CD4-positive, alpha-beta T cell (primary cell): ENCODE measurements around the gene IFI27L2. TPM values are rescaled to one million over a fixed set of nuclear protein-coding genes. Genes with fewer than 3 reads are reported as not detected.

Experiments
- ATAC-seq: fragments of 200-7000 bp; cut with Tn5 transposase; one replicate; pipeline ENCODE4 v1.10.0; 2022; ENCODE audit warnings: mild to moderate bottlenecking; ENCODE audit not compliant: poor library complexity
- CTCF ChIA-PET: fragments of 350-600 bp; sonication (Branson Sonifier 250); formaldehyde crosslinking; loops from one replicate; lab custom pipeline; 2021; ENCODE audit warnings: antibody characterized with exemption, inconsistent platforms; lab: Charles Lee
- POLR2A ChIA-PET: fragments of 350-600 bp; sonication (Branson Sonifier 250); formaldehyde crosslinking; loops from one replicate; lab custom pipeline; 2021; ENCODE audit warnings: antibody characterized with exemption, inconsistent platforms; lab: Charles Lee
- DNase-seq, 14 experiments: peaks; one replicate each; pipeline ENCODE4 v3.0.0-alpha.2; 2013 to 2020; ENCODE audit warnings: mixed read lengths in 2 of 14
- H3K27ac ChIP-seq, 2 donors: one replicate each; pipeline versions ENCODE4 v1.5.1 to v1.7.0; 2013; ENCODE audit warnings: low read length in 2 of 2, low read depth in 1 of 2, mild to moderate bottlenecking in 1 of 2
- H3K27me3 ChIP-seq, 2 experiments: 1 replicate in 1 of 2; 2 replicates in 1 of 2; pipeline versions ENCODE4 v1.6.1 to v1.7.0; 2013; ENCODE audit warnings: low read length in 2 of 2, control low read depth in 1 of 2, mild to moderate bottlenecking in 1 of 2, moderate library complexity in 1 of 2; ENCODE audit not compliant: insufficient read depth in 2 of 2, control insufficient read depth in 1 of 2
- H3K36me3 ChIP-seq: one replicate; pipeline ENCODE4 v1.6.1; 2013; ENCODE audit warnings: low read length, control low read depth; ENCODE audit not compliant: insufficient read depth
- H3K4me1 ChIP-seq: one replicate; pipeline ENCODE4 v1.6.1; 2013; ENCODE audit warnings: low read length, control low read depth; ENCODE audit not compliant: insufficient read depth
- H3K4me3 ChIP-seq: one replicate; pipeline ENCODE4 v1.5.1; 2013; ENCODE audit warnings: mild to moderate bottlenecking, low read length, moderate library complexity
- H3K9me3 ChIP-seq, 2 experiments: 1 replicate in 1 of 2; 2 replicates in 1 of 2; pipeline versions ENCODE4 v1.6.1 to v1.7.0; 2013; ENCODE audit warnings: low read length in 2 of 2, mild to moderate bottlenecking in 2 of 2, control low read depth in 1 of 2, moderate library complexity in 1 of 2; ENCODE audit not compliant: control insufficient read depth in 1 of 2, insufficient read depth in 1 of 2
- H3K27ac Mint-ChIP-seq: one replicate; pipeline ENCODE4 v1.8.0; 2020; ENCODE audit warnings: mixed read lengths
- H3K27me3 Mint-ChIP-seq: one replicate; pipeline ENCODE4 v1.8.0; 2021; ENCODE audit warnings: mixed read lengths
- H3K36me3 Mint-ChIP-seq: one replicate; pipeline ENCODE4 v1.8.0; 2021; ENCODE audit warnings: low read depth, mixed read lengths
- H3K4me1 Mint-ChIP-seq: one replicate; pipeline ENCODE4 v1.8.0; 2021; ENCODE audit warnings: low read depth, mixed read lengths
- H3K4me3 Mint-ChIP-seq: one replicate; pipeline ENCODE4 v1.8.0; 2020; ENCODE audit warnings: mild to moderate bottlenecking, mixed read lengths
- H3K9me3 Mint-ChIP-seq: one replicate; pipeline ENCODE4 v1.8.0; 2020; ENCODE audit warnings: mixed read lengths
- intact Hi-C, 2 experiments: fragments of 100-400 bp; cut with DNase I in 1 of 2; cut with micrococcal nuclease in 1 of 2; formaldehyde crosslinking; loops; one replicate each; pipeline versions ENCODE4 v1.15.1 to v1.9.0; 2023 to 2025; cut with DNase I, micrococcal nuclease
- total RNA-seq, 174 experiments: library from RNA in 2 of 174; stranded (reverse) in 2 of 174; gene quantifications; one replicate each; pipeline ENCODE4 v1.2.3 and lab custom pipeline; 2021 to 2026
- TF ChIP-seq, protein P1 (sequence below): fragments of 200-600 bp; IDR thresholded peaks from one replicate; pipeline ENCODE4 v1.8.0; 2022; ENCODE audit warnings: antibody characterized with exemption, mild to moderate bottlenecking

The IFI27L2 gene
- total RNA-seq, 2 experiments from 2014 or later, result 21.5 to 22.2 TPM

DNA sequence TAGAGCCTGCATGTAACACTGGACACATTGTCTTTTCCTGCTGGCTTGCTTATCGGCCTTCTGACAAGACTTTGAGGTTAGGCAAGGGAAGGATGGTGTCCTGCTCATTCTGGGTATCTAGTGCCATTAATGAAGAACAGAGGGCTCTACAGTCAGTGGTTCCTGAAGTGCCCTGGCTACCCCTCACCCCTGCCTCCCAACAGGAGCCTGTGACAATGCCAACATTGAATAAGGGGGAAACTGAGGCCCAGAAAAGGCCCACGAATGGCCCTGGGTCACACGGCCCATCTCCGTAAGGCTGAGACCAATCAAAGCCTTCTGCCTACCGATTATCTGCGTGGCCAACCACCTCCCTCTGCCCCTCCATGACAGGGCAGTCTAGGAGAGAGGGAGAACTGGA, 2.1 kb downstream of the IFI27L2 start:
- H3K9me3 Mint-ChIP-seq, result no peaks in the 10 kb centered on the region
- no peak for ATAC-seq
- Histone ChIP-seq H3K36me3 (no peaks in the 10 kb centered on the region), H3K9me3 (peaks cover 0 to 4% of the 10 kb centered on the region in 2 experiments), H3K27ac (no peak overlapping the region), H3K27me3 (no peaks in the 10 kb centered on the region), H3K4me3 (no peak overlapping the region), H3K4me1 (peaks cover 18% of the 10 kb centered on the region)
- DNase-seq, result no peak
- ChIA-PET POLR2A (no interaction called here), CTCF (no interaction called here)
- TF ChIP-seq, protein P1, sequence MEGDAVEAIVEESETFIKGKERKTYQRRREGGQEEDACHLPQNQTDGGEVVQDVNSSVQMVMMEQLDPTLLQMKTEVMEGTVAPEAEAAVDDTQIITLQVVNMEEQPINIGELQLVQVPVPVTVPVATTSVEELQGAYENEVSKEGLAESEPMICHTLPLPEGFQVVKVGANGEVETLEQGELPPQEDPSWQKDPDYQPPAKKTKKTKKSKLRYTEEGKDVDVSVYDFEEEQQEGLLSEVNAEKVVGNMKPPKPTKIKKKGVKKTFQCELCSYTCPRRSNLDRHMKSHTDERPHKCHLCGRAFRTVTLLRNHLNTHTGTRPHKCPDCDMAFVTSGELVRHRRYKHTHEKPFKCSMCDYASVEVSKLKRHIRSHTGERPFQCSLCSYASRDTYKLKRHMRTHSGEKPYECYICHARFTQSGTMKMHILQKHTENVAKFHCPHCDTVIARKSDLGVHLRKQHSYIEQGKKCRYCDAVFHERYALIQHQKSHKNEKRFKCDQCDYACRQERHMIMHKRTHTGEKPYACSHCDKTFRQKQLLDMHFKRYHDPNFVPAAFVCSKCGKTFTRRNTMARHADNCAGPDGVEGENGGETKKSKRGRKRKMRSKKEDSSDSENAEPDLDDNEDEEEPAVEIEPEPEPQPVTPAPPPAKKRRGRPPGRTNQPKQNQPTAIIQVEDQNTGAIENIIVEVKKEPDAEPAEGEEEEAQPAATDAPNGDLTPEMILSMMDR, result no peak
- intact Hi-C loops, result no loop called here
- no peaks in the 10 kb centered on the region for H3K27me3 Mint-ChIP-seq
- peaks cover 4% of the 10 kb centered on the region for H3K36me3 Mint-ChIP-seq
- no peak overlapping the region for H3K4me3 Mint-ChIP-seq
- H3K4me1 Mint-ChIP-seq, result peaks cover 20% of the 10 kb centered on the region
- no peak overlapping the region for H3K27ac Mint-ChIP-seq

DNA sequence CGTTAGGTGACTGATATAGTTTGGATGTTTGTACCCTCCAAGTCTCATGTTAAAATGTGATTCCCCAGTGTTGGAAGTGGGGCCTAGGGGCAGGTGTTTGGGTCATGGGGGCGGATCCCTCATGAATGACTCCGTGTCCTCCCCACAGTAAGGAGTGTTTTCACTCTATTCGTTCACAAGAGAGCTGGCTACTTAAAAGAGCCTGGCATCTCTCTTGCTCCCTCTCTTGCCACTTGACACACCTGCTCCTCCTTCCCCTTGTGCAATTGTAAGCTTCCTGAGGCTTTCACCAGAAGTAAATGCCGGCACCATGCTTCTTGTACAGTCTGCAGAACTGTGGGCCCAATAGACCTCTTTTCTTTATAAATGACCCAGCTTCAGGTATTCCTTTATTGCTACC, 2.6 kb downstream of the IFI27L2 start:
- Histone ChIP-seq H3K9me3 (peaks cover 0 to 5% of the 10 kb centered on the region in 2 experiments), H3K4me3 (no peak overlapping the region), H3K36me3 (no peaks in the 10 kb centered on the region), H3K27ac (no peak overlapping the region), H3K4me1 (peaks cover 18% of the 10 kb centered on the region), H3K27me3 (no peaks in the 10 kb centered on the region)
- TF ChIP-seq, protein P1, result no peak
- no peak overlapping the region for H3K4me3 Mint-ChIP-seq
- DNase-seq, result no peak
- no peaks in the 10 kb centered on the region for H3K27me3 Mint-ChIP-seq
- POLR2A ChIA-PET, result no interaction called here
- no peak overlapping the region for H3K27ac Mint-ChIP-seq
- peaks cover 20% of the 10 kb centered on the region for H3K4me1 Mint-ChIP-seq
- intact Hi-C loops, result no loop called here
- H3K9me3 Mint-ChIP-seq, result no peaks in the 10 kb centered on the region
- CTCF ChIA-PET, result no interaction called here
- ATAC-seq, result no peak
- H3K36me3 Mint-ChIP-seq, result peaks cover 4% of the 10 kb centered on the region

DNA sequence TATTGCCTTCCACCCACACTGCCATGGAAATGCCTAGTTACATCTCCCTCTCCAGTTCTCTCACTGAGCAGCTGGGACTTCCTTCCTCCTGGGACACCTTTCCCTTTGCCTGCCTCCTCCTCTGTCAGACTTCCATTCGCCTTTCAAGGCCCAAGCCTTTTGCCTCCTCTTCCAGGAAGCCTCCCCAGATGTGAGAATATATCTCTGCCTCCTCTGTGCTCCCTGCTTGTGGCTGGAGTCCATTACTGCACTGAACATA, 3.1 kb downstream of the IFI27L2 start:
- ChIA-PET CTCF (no interaction called here), POLR2A (no interaction called here)
- peaks cover 20% of the 10 kb centered on the region for H3K4me1 Mint-ChIP-seq
- no peaks in the 10 kb centered on the region for H3K27me3 ChIP-seq
- TF ChIP-seq, protein P1, result no peak
- DNase-seq (peak in 1 of 14 experiments; percentile 17), ATAC-seq (no peak)
- H3K27ac Mint-ChIP-seq, result no peak overlapping the region
- H3K27ac ChIP-seq, result no peak overlapping the region
- H3K36me3 ChIP-seq, result no peaks in the 10 kb centered on the region
- H3K9me3 ChIP-seq, result peaks cover under 1 to 8% of the 10 kb centered on the region in 2 experiments
- peaks cover 18% of the 10 kb centered on the region for H3K4me1 ChIP-seq
- H3K4me3 ChIP-seq, result no peak overlapping the region
- no peaks in the 10 kb centered on the region for H3K27me3 Mint-ChIP-seq
- H3K4me3 Mint-ChIP-seq, result no peak overlapping the region
- H3K9me3 Mint-ChIP-seq, result no peaks in the 10 kb centered on the region
- intact Hi-C loops, result no loop called here
- H3K36me3 Mint-ChIP-seq, result peaks cover 4% of the 10 kb centered on the region
